ENCODE data around the gene COX6A1. TPM values are rescaled to one million over a fixed set of nuclear protein-coding genes. Genes with fewer than 3 reads are reported as not detected.
"Not testable (repeated sequence)": the region's sequence is repeated elsewhere in the genome, so short reads cannot be mapped to it uniquely, and the experiment has no call there.

COX6A1 gene
- total and polyA plus RNA-seq, 2 donors: 443 to 494 TPM

- no peak overlapping the region for H3K27ac ChIP-seq (ENCODE audit: low read depth in 1 of 2, low read length in 1 of 2)
These were observed 42.3 kb downstream of the COX6A1 start for GRCh38 chr12:120480211-120480610.

GRCh38 chr12:120481022-120481767, 43.3 kb downstream of the COX6A1 start:
- Histone ChIP-seq H3K36me3 (ENCODE audit: control insufficient read depth in 2 of 2, insufficient read depth in 2 of 2, low read length in 1 of 2) (peaks cover 0 to 2% of the 10 kb centered on the region in 2 donors), H3K27me3 (ENCODE audit: control insufficient read depth in 2 of 2, insufficient read depth in 1 of 2, low read length in 1 of 2) (no peaks in the 10 kb centered on the region), H3K4me1 (ENCODE audit: control insufficient read depth in 2 of 2, insufficient read depth in 2 of 2, low read length in 2 of 2) (no peaks in the 10 kb centered on the region), H3K4me3 (ENCODE audit: low read length in 2 of 2) (no peak overlapping the region), H3K9me3 (ENCODE audit: control insufficient read depth in 2 of 2, insufficient read depth in 1 of 2, low read length in 1 of 2) (no peaks in the 10 kb centered on the region), H3K27ac (ENCODE audit: low read depth in 1 of 2, low read length in 1 of 2) (no peak overlapping the region)
- DNase-seq (ENCODE audit: low read depth in 6 of 9, low spot score in 9 of 9): no peak
- WGBS: 97% methylated on average over 9 of the region's 9 CpGs

More at GRCh38 chr12:120480211-120480610, 42.3 kb downstream of the COX6A1 start:
- Histone ChIP-seq H3K9me3 (ENCODE audit: control insufficient read depth in 2 of 2, insufficient read depth in 1 of 2, low read length in 1 of 2) (no peaks in the 10 kb centered on the region), H3K4me1 (ENCODE audit: control insufficient read depth in 2 of 2, insufficient read depth in 2 of 2, low read length in 2 of 2) (no peaks in the 10 kb centered on the region), H3K4me3 (ENCODE audit: low read length in 2 of 2) (no peak overlapping the region), H3K36me3 (ENCODE audit: control insufficient read depth in 2 of 2, insufficient read depth in 2 of 2, low read length in 1 of 2) (peaks cover 0 to 2% of the 10 kb centered on the region in 2 donors), H3K27me3 (ENCODE audit: control insufficient read depth in 2 of 2, insufficient read depth in 1 of 2, low read length in 1 of 2) (no peaks in the 10 kb centered on the region)
- no peak for DNase-seq (ENCODE audit: low read depth in 6 of 9, low spot score in 9 of 9)
- WGBS: 92% methylated on average over 1 of the region's 1 CpG

GRCh38 chr12:120483621-120484020, 45.7 kb downstream of the COX6A1 start:
- Histone ChIP-seq H3K9me3 (ENCODE audit: control insufficient read depth in 2 of 2, insufficient read depth in 1 of 2, low read length in 1 of 2) (no peaks in the 10 kb centered on the region), H3K4me3 (ENCODE audit: low read length in 2 of 2) (no peak overlapping the region), H3K36me3 (ENCODE audit: control insufficient read depth in 2 of 2, insufficient read depth in 2 of 2, low read length in 1 of 2) (peaks cover 0 to 2% of the 10 kb centered on the region in 2 donors), H3K27me3 (ENCODE audit: control insufficient read depth in 2 of 2, insufficient read depth in 1 of 2, low read length in 1 of 2) (no peaks in the 10 kb centered on the region), H3K27ac (ENCODE audit: low read depth in 1 of 2, low read length in 1 of 2) (no peak overlapping the region), H3K4me1 (ENCODE audit: control insufficient read depth in 2 of 2, insufficient read depth in 2 of 2, low read length in 2 of 2) (no peaks in the 10 kb centered on the region)
- DNase-seq (ENCODE audit: low read depth in 6 of 9, low spot score in 9 of 9): no peak
- WGBS: 98% methylated on average over 1 of the region's 1 CpG

- no peak for DNase-seq (ENCODE audit: low read depth in 6 of 9, low spot score in 9 of 9)
- Histone ChIP-seq H3K4me3 (ENCODE audit: low read length in 2 of 2) (no peak overlapping the region), H3K27me3 (ENCODE audit: control insufficient read depth in 2 of 2, insufficient read depth in 1 of 2, low read length in 1 of 2) (no peaks in the 10 kb centered on the region), H3K9me3 (ENCODE audit: control insufficient read depth in 2 of 2, insufficient read depth in 1 of 2, low read length in 1 of 2) (no peaks in the 10 kb centered on the region), H3K36me3 (ENCODE audit: control insufficient read depth in 2 of 2, insufficient read depth in 2 of 2, low read length in 1 of 2) (peaks cover 0 to 2% of the 10 kb centered on the region in 2 donors), H3K4me1 (ENCODE audit: control insufficient read depth in 2 of 2, insufficient read depth in 2 of 2, low read length in 2 of 2) (no peaks in the 10 kb centered on the region), H3K27ac (ENCODE audit: low read depth in 1 of 2, low read length in 1 of 2) (no peak overlapping the region)
- 96% methylated on average over 7 of the region's 7 CpGs for WGBS
These were observed 48.3 kb downstream of the COX6A1 start for GRCh38 chr12:120485961-120486881.

GRCh38 chr12:120487552-120487951, 49.6 kb downstream of the COX6A1 start:
- H3K4me3 ChIP-seq (ENCODE audit: low read length in 2 of 2); H3K4me1 ChIP-seq (ENCODE audit: control insufficient read depth in 2 of 2, insufficient read depth in 2 of 2, low read length in 2 of 2); H3K9me3 ChIP-seq (ENCODE audit: control insufficient read depth in 2 of 2, insufficient read depth in 1 of 2, low read length in 1 of 2); H3K36me3 ChIP-seq (ENCODE audit: control insufficient read depth in 2 of 2, insufficient read depth in 2 of 2, low read length in 1 of 2); DNase-seq (ENCODE audit: low read depth in 6 of 9, low spot score in 9 of 9); H3K27ac ChIP-seq (ENCODE audit: low read depth in 1 of 2, low read length in 1 of 2); H3K27me3 ChIP-seq (ENCODE audit: control insufficient read depth in 2 of 2, insufficient read depth in 1 of 2, low read length in 1 of 2): not testable (repeated sequence)
- WGBS: 97% methylated on average over 7 of the region's 7 CpGs

GRCh38 chr12:120488057-120488640, 50.2 kb downstream of the COX6A1 start:
- no peak overlapping the region for H3K27ac ChIP-seq (ENCODE audit: low read depth in 1 of 2, low read length in 1 of 2)
- H3K4me3 ChIP-seq (ENCODE audit: low read length in 2 of 2): no peak overlapping the region
- no peaks in the 10 kb centered on the region for H3K9me3 ChIP-seq (ENCODE audit: control insufficient read depth in 2 of 2, insufficient read depth in 1 of 2, low read length in 1 of 2)
- no peaks in the 10 kb centered on the region for H3K4me1 ChIP-seq (ENCODE audit: control insufficient read depth in 2 of 2, insufficient read depth in 2 of 2, low read length in 2 of 2)
- H3K27me3 ChIP-seq (ENCODE audit: control insufficient read depth in 2 of 2, insufficient read depth in 1 of 2, low read length in 1 of 2): no peaks in the 10 kb centered on the region
- 77% methylated on average over 5 of the region's 5 CpGs for WGBS
- H3K36me3 ChIP-seq (ENCODE audit: control insufficient read depth in 2 of 2, insufficient read depth in 2 of 2, low read length in 1 of 2): no peaks in the 10 kb centered on the region
- DNase-seq (ENCODE audit: low read depth in 6 of 9, low spot score in 9 of 9): no peak

- Histone ChIP-seq H3K9me3 (ENCODE audit: control insufficient read depth in 2 of 2, insufficient read depth in 1 of 2, low read length in 1 of 2) (no peaks in the 10 kb centered on the region), H3K4me1 (ENCODE audit: control insufficient read depth in 2 of 2, insufficient read depth in 2 of 2, low read length in 2 of 2) (no peaks in the 10 kb centered on the region), H3K36me3 (ENCODE audit: control insufficient read depth in 2 of 2, insufficient read depth in 2 of 2, low read length in 1 of 2) (no peaks in the 10 kb centered on the region), H3K4me3 (ENCODE audit: low read length in 2 of 2) (no peak overlapping the region), H3K27ac (ENCODE audit: low read depth in 1 of 2, low read length in 1 of 2) (no peak overlapping the region), H3K27me3 (ENCODE audit: control insufficient read depth in 2 of 2, insufficient read depth in 1 of 2, low read length in 1 of 2) (no peaks in the 10 kb centered on the region)
- DNase-seq (ENCODE audit: low read depth in 6 of 9, low spot score in 9 of 9): no peak
- 98% methylated on average over 4 of the region's 4 CpGs for WGBS
These were observed 51.1 kb downstream of the COX6A1 start for GRCh38 chr12:120489018-120489417.

GRCh38 chr12:120490325-120490724, 52.4 kb downstream of the COX6A1 start:
- Histone ChIP-seq H3K27ac (ENCODE audit: low read depth in 1 of 2, low read length in 1 of 2) (no peak overlapping the region), H3K36me3 (ENCODE audit: control insufficient read depth in 2 of 2, insufficient read depth in 2 of 2, low read length in 1 of 2) (no peaks in the 10 kb centered on the region), H3K4me3 (ENCODE audit: low read length in 2 of 2) (no peak overlapping the region), H3K4me1 (ENCODE audit: control insufficient read depth in 2 of 2, insufficient read depth in 2 of 2, low read length in 2 of 2) (peaks cover 0 to 5% of the 10 kb centered on the region in 2 donors), H3K9me3 (ENCODE audit: control insufficient read depth in 2 of 2, insufficient read depth in 1 of 2, low read length in 1 of 2) (no peaks in the 10 kb centered on the region), H3K27me3 (ENCODE audit: control insufficient read depth in 2 of 2, insufficient read depth in 1 of 2, low read length in 1 of 2) (no peaks in the 10 kb centered on the region)
- 98% methylated on average over 5 of the region's 5 CpGs for WGBS
- DNase-seq (ENCODE audit: low read depth in 6 of 9, low spot score in 9 of 9): no peak
